ENCODE results near the gene BPIFB2.

GRCh38 chr20:32995802-32996201 lies 11.7 kb upstream of the BPIFB2 start:
- TF ChIP-seq TCF12 (IDR thresholded peaks at IDR 0.05), result no peak
- no peak for TF ChIP-seq EZH2phosphoT487 (IDR thresholded peaks at IDR 0.05; ENCODE audit: borderline replicate concordance, low read depth)
- no peak for TF ChIP-seq NRF1 (IDR thresholded peaks at IDR 0.05; ENCODE audit: low read depth, low read length)
- no peak for TF ChIP-seq CTCF (IDR thresholded peaks at IDR 0.05)
- no peak for TF ChIP-seq REST (IDR thresholded peaks at IDR 0.05; ENCODE audit: low read depth, low read length)
- TF ChIP-seq SMC3 (IDR thresholded peaks at IDR 0.05; ENCODE audit: low read depth, low read length), result no peak
- TF ChIP-seq EP300 (IDR thresholded peaks at IDR 0.05; ENCODE audit: borderline replicate concordance in 1 of 2, low read depth in 1 of 2, low read length in 1 of 2), result no peak
- no peak for TF ChIP-seq PBX3 (IDR thresholded peaks at IDR 0.05)
- TF ChIP-seq FOSL2 (IDR thresholded peaks at IDR 0.05; ENCODE audit: borderline replicate concordance, low read depth), result no peak
- TF ChIP-seq JUND (IDR thresholded peaks at IDR 0.05), result no peak

Data from SK-N-SH (cell line).